ENCODE measurements around the gene STAC3.
"Not testable (repeated sequence)": the region's sequence is repeated elsewhere in the genome, so short reads cannot be mapped to it uniquely, and the experiment has no call there.

STAC3 gene

DNA sequence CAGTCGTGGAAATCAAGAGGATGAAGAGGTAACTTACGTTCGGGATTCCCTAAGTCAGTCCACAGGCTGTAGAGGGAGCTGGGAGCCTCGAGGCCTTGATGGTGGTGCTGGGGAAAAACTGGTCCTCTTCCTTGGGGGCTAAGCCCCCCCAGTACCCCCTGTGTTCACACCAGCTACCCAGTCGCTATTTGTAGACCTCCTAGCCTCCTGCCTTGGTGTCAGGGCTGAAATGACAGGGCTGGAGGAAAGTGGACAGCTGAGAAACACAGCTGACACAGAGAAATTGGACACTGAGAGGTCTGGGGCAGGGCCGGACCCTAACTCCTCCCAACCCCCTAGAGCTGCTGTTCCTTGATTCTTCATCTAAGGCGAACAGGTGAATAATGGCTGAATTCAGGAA lies at the start of gene STAC3:
Gene STAC3, minus strand, starts transcription at position 232 of the 400 bp plus-strand sequence. CDS start 1,551 bp downstream, outside the sequence.
- DNase-seq (ENCODE audit: low read depth): no peak
- H3K4me3 ChIP-seq (ENCODE audit: low read length): no peak within 1 kb of the TSS

DNA sequence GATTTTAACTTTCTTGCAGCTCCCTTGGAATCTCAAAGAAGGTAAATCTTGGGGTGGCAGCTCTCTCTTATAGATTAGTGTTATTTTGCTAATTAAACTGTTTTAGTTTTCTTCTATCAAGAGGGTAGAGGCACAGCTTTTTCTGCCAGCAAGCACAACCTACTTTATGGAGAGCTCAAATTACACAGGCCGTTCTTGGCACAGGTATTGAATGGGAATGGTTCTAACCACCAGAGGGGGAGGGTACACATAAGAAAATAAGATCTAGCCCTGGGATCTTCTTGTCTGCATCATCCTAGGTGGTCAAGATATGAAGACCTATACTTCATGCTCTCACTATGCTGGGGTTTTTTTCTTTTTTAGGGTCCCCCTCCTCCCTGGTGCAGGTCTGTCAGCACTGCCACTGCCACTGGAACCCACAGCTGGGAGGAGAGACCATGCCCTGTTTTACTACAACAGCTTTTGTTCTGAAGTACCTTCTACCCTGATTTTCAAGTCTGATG lies 48.6 kb upstream of the STAC3 start:
- TF ChIP-seq, protein P1, sequence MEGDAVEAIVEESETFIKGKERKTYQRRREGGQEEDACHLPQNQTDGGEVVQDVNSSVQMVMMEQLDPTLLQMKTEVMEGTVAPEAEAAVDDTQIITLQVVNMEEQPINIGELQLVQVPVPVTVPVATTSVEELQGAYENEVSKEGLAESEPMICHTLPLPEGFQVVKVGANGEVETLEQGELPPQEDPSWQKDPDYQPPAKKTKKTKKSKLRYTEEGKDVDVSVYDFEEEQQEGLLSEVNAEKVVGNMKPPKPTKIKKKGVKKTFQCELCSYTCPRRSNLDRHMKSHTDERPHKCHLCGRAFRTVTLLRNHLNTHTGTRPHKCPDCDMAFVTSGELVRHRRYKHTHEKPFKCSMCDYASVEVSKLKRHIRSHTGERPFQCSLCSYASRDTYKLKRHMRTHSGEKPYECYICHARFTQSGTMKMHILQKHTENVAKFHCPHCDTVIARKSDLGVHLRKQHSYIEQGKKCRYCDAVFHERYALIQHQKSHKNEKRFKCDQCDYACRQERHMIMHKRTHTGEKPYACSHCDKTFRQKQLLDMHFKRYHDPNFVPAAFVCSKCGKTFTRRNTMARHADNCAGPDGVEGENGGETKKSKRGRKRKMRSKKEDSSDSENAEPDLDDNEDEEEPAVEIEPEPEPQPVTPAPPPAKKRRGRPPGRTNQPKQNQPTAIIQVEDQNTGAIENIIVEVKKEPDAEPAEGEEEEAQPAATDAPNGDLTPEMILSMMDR (conservative IDR thresholded peaks at IDR 0.05; ENCODE audit: low read length): no peak
- DNase-seq (ENCODE audit: low read depth): no peak
- no peak overlapping the region for H3K4me3 ChIP-seq (ENCODE audit: low read length)

More for the DNA sequence above, at the start of gene STAC3:
- TF ChIP-seq, protein P1 (conservative IDR thresholded peaks at IDR 0.05; ENCODE audit: low read length): no peak

DNA sequence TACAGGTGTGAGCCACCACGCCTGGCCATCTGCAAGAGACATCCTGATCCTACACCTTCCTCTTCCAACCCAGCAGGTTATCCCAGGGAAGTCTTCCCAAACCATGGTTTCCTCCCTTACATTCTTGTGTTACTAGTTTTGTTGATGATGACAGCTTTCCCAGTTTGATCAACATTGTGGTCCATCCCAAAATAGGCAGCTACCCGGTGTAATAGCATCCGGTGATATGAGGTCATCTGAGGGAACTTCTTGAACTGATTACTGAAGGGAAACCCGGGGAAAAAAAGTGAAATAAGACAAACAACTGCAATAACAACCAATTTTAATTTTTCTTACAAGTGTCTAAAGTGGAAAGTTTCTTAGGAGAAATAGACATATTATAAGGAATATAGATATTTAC lies 45.3 kb upstream of the STAC3 start:
- DNase-seq (ENCODE audit: low read depth): peak; percentile 32
- TF ChIP-seq, protein P1 (conservative IDR thresholded peaks at IDR 0.05; ENCODE audit: low read length): no peak
- no peak overlapping the region for H3K4me3 ChIP-seq (ENCODE audit: low read length)

DNA sequence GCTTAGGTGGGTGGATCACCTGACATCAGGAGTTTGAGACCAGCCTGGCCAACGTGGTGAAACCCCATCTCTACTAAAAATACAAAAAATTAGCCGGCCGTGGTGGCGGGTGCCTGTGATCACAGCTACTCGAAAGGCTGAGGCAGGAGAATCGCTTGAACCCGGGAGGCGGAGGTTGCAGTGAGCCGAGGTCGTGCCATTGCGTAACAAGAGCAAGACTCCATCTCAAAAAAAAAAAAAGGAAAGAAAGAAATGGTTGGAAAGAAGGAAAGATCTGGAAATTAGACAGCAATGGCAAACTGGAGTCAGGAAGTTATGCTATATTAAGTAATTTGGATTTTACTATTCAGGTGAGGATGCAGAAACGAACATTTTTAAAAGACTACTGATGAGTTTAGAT lies 31.1 kb upstream of the STAC3 start:
- not testable (repeated sequence) for DNase-seq (ENCODE audit: low read depth)

DNA sequence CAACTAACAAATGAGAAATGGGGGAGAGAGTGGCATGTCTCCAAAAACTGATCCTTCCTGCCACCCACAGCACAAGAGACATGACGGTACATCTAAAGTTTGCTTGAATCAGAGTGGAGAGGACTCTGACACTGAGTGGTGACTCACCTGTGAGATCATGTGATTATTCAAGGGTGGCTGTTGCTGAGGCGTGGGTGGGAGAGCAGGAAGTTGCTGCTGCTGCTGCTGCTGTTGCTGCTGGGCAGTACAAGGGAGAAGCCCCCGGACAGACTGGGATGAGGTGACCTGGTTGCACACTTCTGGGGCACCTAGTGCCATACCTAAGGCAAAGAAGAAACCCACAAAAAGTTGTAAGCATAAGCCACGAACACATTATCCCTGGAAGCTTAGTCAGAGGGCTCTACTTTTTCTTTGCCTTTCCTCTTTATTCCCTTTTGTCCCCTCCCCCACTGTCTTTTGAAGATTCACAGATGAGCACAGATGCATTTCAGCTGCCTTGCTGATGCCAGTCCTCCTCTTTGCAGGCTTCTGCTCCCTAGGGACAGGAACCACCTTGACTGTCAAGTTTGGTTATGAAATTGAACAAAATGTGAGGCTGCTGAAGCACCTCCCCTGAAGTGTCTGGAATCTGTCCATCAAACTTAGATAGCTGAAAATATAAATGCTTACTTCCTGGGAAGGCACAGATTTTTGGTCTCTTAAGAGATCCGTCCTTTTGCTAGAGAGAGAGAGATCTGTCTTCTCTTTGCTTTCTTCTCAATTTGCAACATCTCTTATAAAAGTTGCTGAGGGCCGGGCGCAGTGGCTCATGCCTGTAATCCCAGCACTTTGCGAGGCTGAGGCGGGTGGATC lies 29.4 kb upstream of the STAC3 start:
- no peak overlapping the region for H3K4me3 ChIP-seq (ENCODE audit: low read length)
- peak; percentile 85 for DNase-seq (ENCODE audit: low read depth)
- TF ChIP-seq, protein P1 (conservative IDR thresholded peaks at IDR 0.05; ENCODE audit: low read length): no peak

More for the DNA sequence above, 31.1 kb upstream of the STAC3 start:
- not testable (repeated sequence) for H3K4me3 ChIP-seq (ENCODE audit: low read length)

DNA sequence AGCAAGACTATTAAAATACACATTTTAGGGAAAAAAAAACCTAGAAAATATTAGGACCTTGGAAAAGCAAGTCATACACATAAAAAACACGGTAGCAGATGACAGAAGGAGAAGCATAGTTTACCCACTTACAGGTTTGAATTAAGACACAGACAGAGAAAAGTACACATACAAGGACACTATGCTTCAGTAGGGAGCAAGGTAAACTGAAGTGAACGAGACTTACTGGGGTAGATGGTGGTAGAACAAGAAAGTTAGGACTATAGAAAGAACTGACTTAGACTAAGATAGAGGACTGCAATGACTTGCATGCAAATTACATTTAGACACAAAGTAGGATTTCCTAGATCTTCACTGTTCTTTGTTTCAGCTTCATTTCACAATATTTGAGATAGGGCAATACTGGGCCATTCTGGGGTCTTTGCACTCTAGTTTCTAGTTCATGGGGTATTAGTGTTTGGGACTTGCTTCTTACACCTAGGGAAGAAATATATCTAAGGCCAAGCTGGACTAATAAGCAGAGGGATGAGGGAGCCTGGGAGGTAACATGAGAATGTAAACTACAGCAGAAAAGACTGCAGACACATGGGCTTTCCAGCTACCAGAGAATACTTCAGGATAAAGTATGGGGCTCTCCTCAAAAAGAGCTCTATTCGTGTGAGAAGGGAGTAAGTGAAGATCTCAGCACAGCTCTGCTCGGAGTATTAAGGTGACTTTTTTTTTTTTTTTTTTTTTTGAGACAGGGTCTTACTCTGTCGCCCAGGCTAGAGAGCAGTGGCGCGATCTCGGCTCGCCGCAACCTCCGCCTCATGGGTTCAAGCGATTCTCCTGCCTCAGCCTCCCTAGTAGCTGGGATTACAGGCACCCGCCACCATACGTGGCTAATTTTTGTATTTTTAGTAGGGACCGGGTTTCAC lies 27.7 kb upstream of the STAC3 start:
- TF ChIP-seq, protein P1 (conservative IDR thresholded peaks at IDR 0.05; ENCODE audit: low read length): no peak
- H3K4me3 ChIP-seq (ENCODE audit: low read length): no peak overlapping the region
- DNase-seq (ENCODE audit: low read depth): no peak

DNA sequence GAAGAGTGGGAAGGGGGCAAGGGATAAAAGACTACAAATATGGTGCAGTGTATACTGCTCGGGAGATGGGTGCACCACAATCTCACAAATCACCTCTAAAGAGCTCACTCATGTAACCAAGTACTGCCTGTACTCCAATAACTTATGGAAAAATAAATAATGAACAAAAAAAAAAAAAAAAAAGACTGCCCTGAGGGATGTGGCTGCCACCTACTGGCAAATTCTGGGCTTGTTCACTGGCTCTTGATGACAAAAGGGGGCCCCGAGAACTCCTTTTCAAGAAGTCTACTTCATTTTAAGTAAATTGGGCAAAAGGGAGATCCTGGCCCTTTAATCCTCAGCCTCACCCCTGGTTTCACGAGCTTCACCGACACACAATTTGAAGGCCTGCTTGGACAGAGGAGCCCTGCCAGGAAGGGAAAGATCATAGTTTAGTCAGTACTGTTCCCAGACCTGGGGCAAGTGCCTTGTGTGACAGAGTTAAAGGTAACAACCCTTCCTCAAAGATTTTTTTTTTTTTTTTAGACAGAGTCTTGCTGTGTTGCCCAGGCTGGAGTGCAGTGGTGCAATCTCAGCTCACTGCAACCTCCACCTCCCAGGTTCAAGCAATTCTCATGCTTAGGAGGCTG lies 26.1 kb upstream of the STAC3 start:
- DNase-seq (ENCODE audit: low read depth): peak; percentile 25
- H3K4me3 ChIP-seq (ENCODE audit: low read length): no peak overlapping the region
- TF ChIP-seq, protein P1 (conservative IDR thresholded peaks at IDR 0.05; ENCODE audit: low read length): peak; percentile 47

DNA sequence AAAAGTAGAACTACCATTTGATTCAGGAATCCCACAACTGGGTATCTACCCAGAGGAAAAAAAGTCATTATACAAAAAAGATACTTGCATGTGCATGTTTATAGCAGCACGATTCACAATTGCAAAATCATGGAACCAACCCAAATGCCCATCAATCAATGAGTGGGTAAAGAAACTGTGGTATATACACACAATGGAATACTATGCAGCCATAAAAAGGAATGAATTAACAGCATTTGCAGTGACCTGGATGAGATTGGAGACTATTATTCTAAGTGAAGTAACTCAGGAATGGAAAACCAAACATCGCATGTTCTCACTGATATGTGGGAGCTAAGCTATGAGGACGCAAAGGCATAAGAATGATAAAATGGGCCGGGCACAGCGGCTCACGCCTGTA lies 25.2 kb upstream of the STAC3 start:
- not testable (repeated sequence) for H3K4me3 ChIP-seq (ENCODE audit: low read length); DNase-seq (ENCODE audit: low read depth)

Data from AG10803 (cell line).